HG03520 (cell line): Measurements from ENCODE around the gene SLC9B2.

Experiments used
- ATAC-seq: cut with Tn5 transposase; IDR thresholded peaks from one replicate; pipeline ENCODE4 v1.9.1; 2021; ENCODE audit warnings: mild to moderate bottlenecking, moderate library complexity; ENCODE audit not compliant: unreplicated experiment

Gene SLC9B2

GRCh38 chr4:103076747-103077347, at the start of gene SLC9B2:
SLC9B2 (minus strand) TSS chr4:103076761; CDS start chr4:103067550, 9,211 bp downstream.
- ATAC-seq, result peak; percentile 33

- no peak for ATAC-seq
Measured at GRCh38 chr4:103126126-103126525, 49.6 kb upstream of the SLC9B2 start.

- ATAC-seq, result no peak
Measured at GRCh38 chr4:103123114-103123513, 46.6 kb upstream of the SLC9B2 start.

- no peak for ATAC-seq
Measured at GRCh38 chr4:103118166-103118565, 41.6 kb upstream of the SLC9B2 start.

GRCh38 chr4:103111598-103111997, 35.0 kb upstream of the SLC9B2 start:
- no peak for ATAC-seq

GRCh38 chr4:103108542-103108941, 32.0 kb upstream of the SLC9B2 start:
- ATAC-seq, result no peak

GRCh38 chr4:103105558-103106356, 29.2 kb upstream of the SLC9B2 start:
- ATAC-seq, result no peak

- ATAC-seq, result no peak
Measured at GRCh38 chr4:103104886-103105285, 28.3 kb upstream of the SLC9B2 start.

GRCh38 chr4:103100691-103101090, 24.1 kb upstream of the SLC9B2 start:
- no peak for ATAC-seq

- peak; percentile 98 for ATAC-seq
Measured at GRCh38 chr4:103099691-103100392, 23.3 kb upstream of the SLC9B2 start, which contains the start of gene BDH2. BDH2 (minus strand) TSS chr4:103099834; CDS start chr4:103096254, 3,580 bp downstream.

GRCh38 chr4:103098756-103099440, 22.3 kb upstream of the SLC9B2 start:
- no peak for ATAC-seq

GRCh38 chr4:103098341-103098740, 21.8 kb upstream of the SLC9B2 start:
- ATAC-seq, result no peak

GRCh38 chr4:103097112-103097511, 20.6 kb upstream of the SLC9B2 start:
- no peak for ATAC-seq

- no peak for ATAC-seq
Measured at GRCh38 chr4:103095080-103095479, 18.5 kb upstream of the SLC9B2 start.

- no peak for ATAC-seq
Measured at GRCh38 chr4:103092245-103092644, 15.7 kb upstream of the SLC9B2 start.

GRCh38 chr4:103091601-103092223, 15.2 kb upstream of the SLC9B2 start:
- ATAC-seq, result peak; percentile 68

- ATAC-seq, result no peak
Measured at GRCh38 chr4:103089481-103089880, 12.9 kb upstream of the SLC9B2 start.

GRCh38 chr4:103086551-103086950, 10.0 kb upstream of the SLC9B2 start:
- ATAC-seq, result no peak

GRCh38 chr4:103085555-103086196, 9.1 kb upstream of the SLC9B2 start:
- ATAC-seq, result no peak

- no peak for ATAC-seq
Measured at GRCh38 chr4:103079621-103080020, 3.1 kb upstream of the SLC9B2 start.
